CD4-positive, alpha-beta memory T cell (primary cell): ENCODE measurements around the gene UGT2A1. TPM values are rescaled to one million over a fixed set of nuclear protein-coding genes. Genes with fewer than 3 reads are reported as not detected.

Source experiments
- CTCF ChIA-PET: fragments of 350-600 bp; sonication (Branson Sonifier 250); formaldehyde crosslinking; loops from one replicate; lab custom pipeline; 2021; ENCODE audit warnings: inconsistent platforms; ENCODE audit not compliant: partially characterized antibody; lab: Charles Lee
- POLR2A ChIA-PET: fragments of 350-600 bp; sonication (Branson Sonifier 250); formaldehyde crosslinking; loops from one replicate; lab custom pipeline; 2021; ENCODE audit not compliant: partially characterized antibody; lab: Charles Lee
- DNase-seq, 5 donors: peaks; one replicate each; pipeline versions ENCODE4 v3.0.0 to v3.0.0-alpha.2; 2020 to 2022; ENCODE audit warnings: mixed read lengths in 1 of 5
- H3K27ac ChIP-seq: one replicate; pipeline ENCODE4 v1.7.0; 2013; ENCODE audit warnings: low read depth, low read length
- H3K27me3 ChIP-seq: 2 replicates; pipeline ENCODE4 v1.7.0; 2013; ENCODE audit warnings: mild to moderate bottlenecking, low read length, moderate library complexity; ENCODE audit not compliant: insufficient read depth
- H3K36me3 ChIP-seq: 2 replicates; pipeline ENCODE4 v1.7.0; 2013; ENCODE audit warnings: mild to moderate bottlenecking, low read length, moderate library complexity; ENCODE audit not compliant: insufficient read depth
- H3K4me1 ChIP-seq: 2 replicates; pipeline ENCODE4 v1.7.0; 2013; ENCODE audit warnings: mild to moderate bottlenecking, low read length, moderate library complexity; ENCODE audit not compliant: insufficient read depth
- H3K4me3 ChIP-seq, 2 donors: one replicate each; pipeline ENCODE4 v1.7.0; 2013; ENCODE audit warnings: low read length in 2 of 2, mild to moderate bottlenecking in 1 of 2
- H3K9me3 ChIP-seq, 2 donors: one replicate each; pipeline ENCODE4 v1.7.0; 2013; ENCODE audit warnings: low read length in 2 of 2, control low read depth in 1 of 2; ENCODE audit not compliant: control insufficient read depth in 1 of 2
- H3K27ac Mint-ChIP-seq, 7 donors: one replicate each; pipeline ENCODE4 v1.8.0; 2020 to 2021; ENCODE audit warnings: mixed read lengths in 7 of 7, mild to moderate bottlenecking in 6 of 7, inconsistent platforms in 3 of 7, moderate library complexity in 3 of 7
- H3K27me3 Mint-ChIP-seq, 2 donors: one replicate each; pipeline ENCODE4 v1.8.0; 2020 to 2021; ENCODE audit warnings: mixed read lengths in 2 of 2
- H3K36me3 Mint-ChIP-seq, 2 donors: one replicate each; pipeline ENCODE4 v1.8.0; 2020 to 2021; ENCODE audit warnings: mixed read lengths in 2 of 2, inconsistent platforms in 1 of 2, mild to moderate bottlenecking in 1 of 2
- H3K4me1 Mint-ChIP-seq, 4 donors: one replicate each; pipeline ENCODE4 v1.8.0; 2020 to 2021; ENCODE audit warnings: mixed read lengths in 4 of 4, mild to moderate bottlenecking in 1 of 4
- H3K4me3 Mint-ChIP-seq, 8 donors: one replicate each; pipeline ENCODE4 v1.8.0; 2020 to 2021; ENCODE audit warnings: mixed read lengths in 8 of 8, mild to moderate bottlenecking in 7 of 8, moderate library complexity in 6 of 8, inconsistent platforms in 3 of 8
- H3K9me3 Mint-ChIP-seq, 8 donors: one replicate each; pipeline ENCODE4 v1.8.0; 2020 to 2021; ENCODE audit warnings: mixed read lengths in 8 of 8, mild to moderate bottlenecking in 5 of 8, inconsistent platforms in 3 of 8, moderate library complexity in 1 of 8
- intact Hi-C: fragments of 100-400 bp; cut with micrococcal nuclease; formaldehyde crosslinking; loops from one replicate; pipeline ENCODE4 v1.15.1; 2023
- polyA plus RNA-seq, 2 donors: library from polyadenylated mRNA; unstranded; fragments of 300-500 nt; fragmentation: Illumina TruSeq; gene quantifications; one replicate each; pipeline ENCODE4 v1.2.3, GENCODE V29; 2021
- total RNA-seq, 2 experiments: library from RNA; stranded (reverse); gene quantifications; one replicate each; pipeline ENCODE4 v1.2.3, GENCODE V29; 2021

The UGT2A1 gene
- total and polyA plus RNA-seq, 4 experiments from 2014 or later: 0.50 TPM; not detected in 3

DNA sequence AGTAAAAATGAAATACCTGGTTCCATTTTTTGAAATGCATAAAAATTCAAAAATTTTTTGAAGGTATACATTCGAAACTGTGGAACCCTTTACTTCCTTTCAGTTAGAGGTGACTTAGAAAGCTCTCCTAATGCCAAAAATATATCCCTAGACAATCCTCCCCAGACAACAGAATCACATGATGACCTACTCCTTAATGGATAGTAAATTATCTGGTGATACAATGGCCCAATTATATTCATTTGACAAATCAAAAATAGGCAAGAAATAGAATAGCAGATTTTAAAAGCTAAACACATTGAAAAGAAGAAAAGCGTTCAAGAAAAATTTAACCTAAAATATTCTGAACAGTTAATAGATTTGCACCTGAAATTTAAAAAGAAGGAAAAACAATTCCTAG, 10.1 kb downstream of the UGT2A1 start:
- Histone ChIP-seq H3K27me3 (no peaks in the 10 kb centered on the region), H3K36me3 (no peaks in the 10 kb centered on the region), H3K9me3 (no peaks in the 10 kb centered on the region), H3K27ac (no peak overlapping the region), H3K4me1 (no peaks in the 10 kb centered on the region), H3K4me3 (no peak overlapping the region)
- intact Hi-C loops: no loop called here
- Mint-ChIP-seq H3K27me3 (no peaks in the 10 kb centered on the region), H3K4me3 (no peak overlapping the region), H3K9me3 (peaks cover 0 to 3% (median 0%) of the 10 kb centered on the region in 8 donors), H3K4me1 (no peaks in the 10 kb centered on the region), H3K36me3 (no peaks in the 10 kb centered on the region), H3K27ac (no peak overlapping the region)
- CTCF ChIA-PET: no interaction called here
- POLR2A ChIA-PET: no interaction called here
- no peak for DNase-seq

DNA sequence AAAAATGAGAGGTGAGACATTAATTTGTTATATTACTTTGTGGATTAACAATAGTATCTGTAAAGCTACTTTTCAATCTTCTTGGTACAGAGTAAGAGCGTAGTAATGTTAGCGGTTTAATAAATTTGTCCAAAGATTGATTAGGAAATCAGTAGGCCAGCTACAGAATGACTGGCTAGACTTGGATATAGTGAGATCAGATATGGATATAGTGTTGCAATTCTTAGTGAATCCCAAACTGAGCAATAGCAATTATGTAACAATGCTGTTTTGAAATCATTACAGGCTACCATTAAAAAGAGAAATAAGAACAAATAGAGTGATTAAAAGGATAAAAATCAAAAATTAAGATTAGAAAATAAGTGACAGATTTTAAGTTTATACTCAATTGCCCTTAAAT, 12.8 kb downstream of the UGT2A1 start:
- no peak overlapping the region for H3K4me3 ChIP-seq
- H3K4me1 ChIP-seq: no peaks in the 10 kb centered on the region
- H3K27ac Mint-ChIP-seq: no peak overlapping the region
- no peak for DNase-seq
- ChIA-PET CTCF (no interaction called here), POLR2A (no interaction called here)
- H3K27me3 Mint-ChIP-seq: no peaks in the 10 kb centered on the region
- H3K36me3 Mint-ChIP-seq: no peaks in the 10 kb centered on the region
- H3K4me3 Mint-ChIP-seq: no peak overlapping the region
- no peak overlapping the region for H3K27ac ChIP-seq
- H3K9me3 Mint-ChIP-seq: peaks cover 0 to 3% (median 0%) of the 10 kb centered on the region in 8 donors
- no peaks in the 10 kb centered on the region for H3K36me3 ChIP-seq
- no peaks in the 10 kb centered on the region for H3K4me1 Mint-ChIP-seq
- intact Hi-C loops: no loop called here
- H3K9me3 ChIP-seq: no peaks in the 10 kb centered on the region
- no peaks in the 10 kb centered on the region for H3K27me3 ChIP-seq

DNA sequence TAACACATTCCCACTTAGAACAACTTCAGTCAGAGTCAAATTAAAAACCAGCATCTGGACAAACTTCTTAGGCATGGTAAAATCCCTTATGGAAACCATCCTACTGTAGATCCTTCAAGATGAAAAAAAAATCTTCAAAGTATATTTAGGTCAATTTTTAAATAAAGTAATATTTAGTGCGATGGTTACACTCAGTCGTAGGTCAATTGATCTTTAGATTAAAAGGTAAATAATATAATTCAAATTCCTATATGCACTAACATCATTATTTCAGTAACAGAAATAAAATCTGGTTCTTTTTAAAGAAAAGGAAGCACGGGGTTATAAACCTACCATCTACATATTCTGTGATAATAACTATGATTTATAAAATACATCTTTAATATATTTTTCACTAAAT, 13.5 kb downstream of the UGT2A1 start, which contains the start of gene UGT2A2:
Gene UGT2A2, minus strand, starts transcription at position 101 of the 400 bp plus-strand sequence. Its CDS starts 2 bp downstream, at position 99.
- no peak within 1 kb of the TSS for H3K4me3 ChIP-seq
- H3K27me3 Mint-ChIP-seq: no peaks in the 10 kb centered on the region

DNA sequence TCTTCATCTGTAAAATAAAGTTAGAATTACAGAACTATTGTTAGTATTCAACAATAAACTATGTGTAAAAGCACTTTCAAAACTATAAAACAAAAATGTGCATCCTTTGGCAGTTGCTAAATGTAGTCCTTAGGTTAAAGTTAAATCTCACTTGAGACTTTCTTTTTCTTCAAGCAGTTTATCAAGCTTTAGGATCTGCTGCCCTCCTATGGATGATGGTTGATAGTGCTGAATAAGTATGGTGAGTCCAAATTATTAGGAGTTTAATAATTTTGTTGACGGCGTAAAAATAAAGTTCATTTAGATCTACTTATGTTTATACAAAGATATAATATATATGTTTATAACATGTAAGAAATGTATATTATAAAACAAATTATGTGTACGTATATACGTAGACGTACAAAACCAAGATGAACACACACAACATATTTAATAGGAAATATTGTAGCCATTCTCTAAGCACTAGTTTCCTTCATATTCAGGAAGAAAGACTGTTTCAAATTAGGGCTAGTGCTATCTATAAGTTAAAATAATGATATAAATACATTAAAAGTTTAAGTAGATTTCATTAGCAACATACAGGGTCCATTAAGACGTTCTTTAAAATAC, 35.9 kb downstream of the UGT2A1 start:
- Mint-ChIP-seq H3K27ac (no peak overlapping the region), H3K4me1 (peaks cover 0 to 2% (median 0%) of the 10 kb centered on the region in 4 donors), H3K27me3 (no peaks in the 10 kb centered on the region), H3K4me3 (no peak overlapping the region), H3K36me3 (no peaks in the 10 kb centered on the region), H3K9me3 (peaks cover 2 to 11% (median 4%) of the 10 kb centered on the region in 8 donors)
- Histone ChIP-seq H3K27ac (no peak overlapping the region), H3K4me1 (no peaks in the 10 kb centered on the region), H3K4me3 (no peak overlapping the region), H3K27me3 (no peaks in the 10 kb centered on the region), H3K36me3 (no peaks in the 10 kb centered on the region), H3K9me3 (no peaks in the 10 kb centered on the region)
- ChIA-PET CTCF (no interaction called here), POLR2A (no interaction called here)
- DNase-seq: no peak
- intact Hi-C loops: no loop called here

More for the DNA sequence above, 13.5 kb downstream of the UGT2A1 start, which contains the start of gene UGT2A2:
- Histone ChIP-seq H3K36me3 (no peaks in the 10 kb centered on the region), H3K27ac (no peak within 1 kb of the TSS), H3K9me3 (no peaks in the 10 kb centered on the region), H3K27me3 (no peaks in the 10 kb centered on the region), H3K4me1 (no peaks in the 10 kb centered on the region)
- Mint-ChIP-seq H3K36me3 (no peaks in the 10 kb centered on the region), H3K9me3 (peaks cover 0 to 3% (median 0%) of the 10 kb centered on the region in 8 donors), H3K4me3 (no peak within 1 kb of the TSS), H3K27ac (no peak within 1 kb of the TSS), H3K4me1 (no peaks in the 10 kb centered on the region)
- ChIA-PET CTCF (no interaction called here), POLR2A (no interaction called here)
- intact Hi-C loops: no loop called here
- no peak for DNase-seq

DNA sequence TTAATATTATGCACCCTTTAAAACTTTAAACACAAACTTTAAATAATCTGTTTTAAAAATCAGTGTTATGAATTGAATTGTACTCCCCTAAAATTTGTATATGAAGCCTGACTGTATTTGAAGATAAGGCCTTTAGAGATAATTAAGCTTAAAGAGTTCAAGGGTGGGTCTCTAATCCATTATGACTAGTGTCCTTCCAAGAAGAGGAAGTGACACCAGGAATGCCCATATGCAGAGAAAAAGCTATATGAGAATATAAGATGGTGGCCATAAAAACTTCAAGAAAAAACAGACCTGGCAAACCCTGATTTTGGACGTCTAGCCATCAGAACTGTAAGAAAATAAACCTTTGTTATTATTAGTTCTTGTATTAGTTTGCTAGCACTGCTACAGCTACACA, 42.6 kb downstream of the UGT2A1 start:
- H3K4me3 Mint-ChIP-seq: no peak overlapping the region
- Histone ChIP-seq H3K9me3 (no peaks in the 10 kb centered on the region), H3K27ac (no peak overlapping the region), H3K27me3 (no peaks in the 10 kb centered on the region), H3K4me1 (no peaks in the 10 kb centered on the region), H3K4me3 (no peak overlapping the region), H3K36me3 (no peaks in the 10 kb centered on the region)
- H3K4me1 Mint-ChIP-seq: no peaks in the 10 kb centered on the region
- peaks cover 0 to 10% (median 4%) of the 10 kb centered on the region in 8 donors for H3K9me3 Mint-ChIP-seq
- DNase-seq: no peak
- CTCF ChIA-PET: interaction anchor here (1.1 kb wide), 1 partner anchor 10 kb away, joined by 3 read pairs; no protein-coding TSS in a partner anchor
- intact Hi-C loops: no loop called here
- no peaks in the 10 kb centered on the region for H3K36me3 Mint-ChIP-seq
- H3K27ac Mint-ChIP-seq: no peak overlapping the region
- POLR2A ChIA-PET: no interaction called here
- no peaks in the 10 kb centered on the region for H3K27me3 Mint-ChIP-seq

DNA sequence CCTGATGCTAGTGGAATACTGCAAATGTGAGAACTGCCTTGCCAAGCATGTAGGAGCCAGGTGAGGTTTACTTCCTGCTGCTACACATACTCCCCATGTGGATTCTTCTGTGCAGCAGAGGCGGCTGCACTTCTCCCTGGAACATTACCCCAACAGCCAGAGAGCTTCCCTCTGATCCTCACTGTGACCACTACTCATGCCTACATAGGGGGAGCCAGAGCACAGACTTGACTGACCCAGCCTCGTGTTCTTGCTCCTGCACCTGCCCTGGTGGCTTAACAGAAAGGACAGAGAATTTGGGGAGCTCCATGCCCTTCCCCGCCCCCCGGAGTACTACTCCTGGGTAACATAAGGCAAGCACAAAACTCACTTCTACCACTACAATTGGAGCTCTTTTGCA, 52.0 kb downstream of the UGT2A1 start:
- DNase-seq: no peak
- peaks cover 0 to 9% (median 2%) of the 10 kb centered on the region in 8 donors for H3K9me3 Mint-ChIP-seq
- no peaks in the 10 kb centered on the region for H3K4me1 Mint-ChIP-seq
- H3K27ac ChIP-seq: no peak overlapping the region
- H3K36me3 ChIP-seq: no peaks in the 10 kb centered on the region
- H3K27me3 ChIP-seq: no peaks in the 10 kb centered on the region
- H3K4me1 ChIP-seq: no peaks in the 10 kb centered on the region
- H3K36me3 Mint-ChIP-seq: no peaks in the 10 kb centered on the region
- intact Hi-C loops: no loop called here
- no peak overlapping the region for H3K27ac Mint-ChIP-seq
- CTCF ChIA-PET: no interaction called here
- POLR2A ChIA-PET: no interaction called here
- no peak overlapping the region for H3K4me3 Mint-ChIP-seq
- no peaks in the 10 kb centered on the region for H3K9me3 ChIP-seq
- H3K27me3 Mint-ChIP-seq: no peaks in the 10 kb centered on the region
- no peak overlapping the region for H3K4me3 ChIP-seq

DNA sequence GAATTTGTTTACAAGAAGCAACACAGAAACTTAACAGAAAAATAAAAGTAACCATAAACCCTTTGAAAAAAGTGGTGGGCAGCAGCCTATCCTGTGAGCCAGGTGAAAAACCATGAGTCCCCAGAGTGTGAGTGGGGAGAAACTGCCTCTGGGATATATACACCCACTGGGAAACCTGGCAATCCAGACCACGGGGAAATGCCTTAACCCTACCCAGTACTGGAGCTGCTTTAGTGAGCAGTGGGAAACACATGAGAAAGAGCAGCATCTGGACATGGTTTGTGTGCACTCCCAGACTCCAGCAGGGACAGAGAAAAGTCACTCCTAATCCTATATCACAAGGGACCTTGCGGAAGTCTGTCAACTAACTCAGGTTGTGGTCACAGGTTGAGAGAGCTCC, 53.0 kb downstream of the UGT2A1 start:
- ChIA-PET CTCF (no interaction called here), POLR2A (no interaction called here)
- H3K27me3 Mint-ChIP-seq: no peaks in the 10 kb centered on the region
- Histone ChIP-seq H3K27me3 (no peaks in the 10 kb centered on the region), H3K4me3 (no peak overlapping the region), H3K27ac (no peak overlapping the region), H3K9me3 (no peaks in the 10 kb centered on the region), H3K36me3 (no peaks in the 10 kb centered on the region), H3K4me1 (no peaks in the 10 kb centered on the region)
- no peak overlapping the region for H3K4me3 Mint-ChIP-seq
- no peak for DNase-seq
- H3K4me1 Mint-ChIP-seq: no peaks in the 10 kb centered on the region
- H3K27ac Mint-ChIP-seq: no peak overlapping the region
- H3K36me3 Mint-ChIP-seq: no peaks in the 10 kb centered on the region
- intact Hi-C loops: no loop called here
- peaks cover 0 to 4% (median 1%) of the 10 kb centered on the region in 8 donors for H3K9me3 Mint-ChIP-seq
